OCI-LY3 (cell line): ENCODE results near the gene HSPBP1.

Experiments used
- H2AFZ ChIP-seq: fragments of 200-600, 300-600 bp; shearing (Covaris generic); 2 replicates; pipeline ENCODE4 v1.6.0; 2014; ENCODE audit warnings: antibody characterized with exemption, low read depth, low read length
- H3K27ac ChIP-seq: fragments of 200-600, 300-600 bp; sonication (generic); 2 replicates; pipeline ENCODE4 v1.5.1; 2014; ENCODE audit warnings: mild to moderate bottlenecking, low read length, moderate library complexity, mixed read lengths
- H3K27me3 ChIP-seq: fragments of 200-600, 300-600 bp; sonication (generic); 2 replicates; pipeline ENCODE4 v1.6.1; 2014; ENCODE audit warnings: low read depth, low read length, mixed read lengths
- H3K36me3 ChIP-seq: fragments of 200-600, 300-600 bp; sonication (generic); replicated peaks from 2 replicates; pipeline ENCODE3; 2014; ENCODE audit warnings: low read depth, low read length, mixed read lengths
- H3K4me1 ChIP-seq: fragments of 300-600, 200-600 bp; sonication (generic); 2 replicates; pipeline ENCODE4 v1.6.1; 2014; ENCODE audit warnings: low read length, mixed read lengths
- H3K4me2 ChIP-seq: fragments of 200-600, 300-600 bp; sonication (generic); 2 replicates; pipeline ENCODE4 v1.6.1; 2014; ENCODE audit warnings: low read length, mixed read lengths
- H3K4me3 ChIP-seq: fragments of 300-600, 200-600 bp; sonication (generic); 2 replicates; pipeline ENCODE4 v1.5.1; 2014; ENCODE audit warnings: antibody characterized with exemption, mild to moderate bottlenecking, low read length, moderate library complexity
- H3K79me2 ChIP-seq: fragments of 300-600, 200-600 bp; shearing (Covaris generic); 2 replicates; pipeline ENCODE4 v1.6.1; 2014; ENCODE audit warnings: mild to moderate bottlenecking, low read length, mixed read lengths
- H3K9ac ChIP-seq: fragments of 300-600, 200-600 bp; shearing (Covaris generic); 2 replicates; pipeline ENCODE4 v1.6.0; 2014; ENCODE audit warnings: mild to moderate bottlenecking, low read length, moderate library complexity
- H3K9me3 ChIP-seq: fragments of 200-600, 300-600 bp; shearing (Covaris generic); 2 replicates; pipeline ENCODE4 v1.6.1; 2014; ENCODE audit warnings: low read length, mixed read lengths; ENCODE audit not compliant: insufficient read depth
- H4K20me1 ChIP-seq: fragments of 200-600, 300-600 bp; sonication (generic); 2 replicates; pipeline ENCODE4 v1.6.1; 2016; ENCODE audit warnings: low read length, mixed read lengths; ENCODE audit not compliant: insufficient read depth
- EZH2phosphoT487 ChIP-seq: fragments of 200-600 bp; shearing (Covaris generic); IDR thresholded peaks from 2 replicates; pipeline ENCODE4 v1.6.1; 2018; ENCODE audit warnings: antibody characterized with exemption, mixed run types, low read depth
- TF ChIP-seq, protein P1 (sequence below): fragments of 200-600, 300-600 bp; sonication (generic); IDR thresholded peaks from 2 replicates; pipeline ENCODE4 v1.5.1; 2014; ENCODE audit warnings: antibody characterized with exemption, low read length, low read depth

The HSPBP1 gene

GRCh38 chr19:55223291-55224037 lies 56.4 kb downstream of the HSPBP1 start:
- Histone ChIP-seq H3K27ac (no peak overlapping the region), H3K4me2 (no peak overlapping the region), H3K9ac (no peak overlapping the region), H4K20me1 (no peaks in the 10 kb centered on the region), H3K27me3 (no peaks in the 10 kb centered on the region), H3K9me3 (no peaks in the 10 kb centered on the region), H3K79me2 (no peaks in the 10 kb centered on the region), H3K36me3 (peaks cover 63% of the 10 kb centered on the region), H3K4me1 (no peaks in the 10 kb centered on the region), H2AFZ (no peak overlapping the region), H3K4me3 (no peak overlapping the region)
- TF ChIP-seq, protein P1, sequence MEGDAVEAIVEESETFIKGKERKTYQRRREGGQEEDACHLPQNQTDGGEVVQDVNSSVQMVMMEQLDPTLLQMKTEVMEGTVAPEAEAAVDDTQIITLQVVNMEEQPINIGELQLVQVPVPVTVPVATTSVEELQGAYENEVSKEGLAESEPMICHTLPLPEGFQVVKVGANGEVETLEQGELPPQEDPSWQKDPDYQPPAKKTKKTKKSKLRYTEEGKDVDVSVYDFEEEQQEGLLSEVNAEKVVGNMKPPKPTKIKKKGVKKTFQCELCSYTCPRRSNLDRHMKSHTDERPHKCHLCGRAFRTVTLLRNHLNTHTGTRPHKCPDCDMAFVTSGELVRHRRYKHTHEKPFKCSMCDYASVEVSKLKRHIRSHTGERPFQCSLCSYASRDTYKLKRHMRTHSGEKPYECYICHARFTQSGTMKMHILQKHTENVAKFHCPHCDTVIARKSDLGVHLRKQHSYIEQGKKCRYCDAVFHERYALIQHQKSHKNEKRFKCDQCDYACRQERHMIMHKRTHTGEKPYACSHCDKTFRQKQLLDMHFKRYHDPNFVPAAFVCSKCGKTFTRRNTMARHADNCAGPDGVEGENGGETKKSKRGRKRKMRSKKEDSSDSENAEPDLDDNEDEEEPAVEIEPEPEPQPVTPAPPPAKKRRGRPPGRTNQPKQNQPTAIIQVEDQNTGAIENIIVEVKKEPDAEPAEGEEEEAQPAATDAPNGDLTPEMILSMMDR: no peak
- TF ChIP-seq EZH2phosphoT487: no peak

- TF ChIP-seq EZH2phosphoT487: no peak
- TF ChIP-seq, protein P1: no peak
- no peaks in the 10 kb centered on the region for H4K20me1 ChIP-seq
- H3K36me3 ChIP-seq: peaks cover 37% of the 10 kb centered on the region
- no peak overlapping the region for H3K27ac ChIP-seq
- H3K9ac ChIP-seq: no peak overlapping the region
- H3K9me3 ChIP-seq: no peaks in the 10 kb centered on the region
- H3K27me3 ChIP-seq: no peaks in the 10 kb centered on the region
- H2AFZ ChIP-seq: no peak overlapping the region
- H3K4me1 ChIP-seq: no peaks in the 10 kb centered on the region
- H3K79me2 ChIP-seq: no peaks in the 10 kb centered on the region
- no peak overlapping the region for H3K4me2 ChIP-seq
- no peak overlapping the region for H3K4me3 ChIP-seq
Measured at GRCh38 chr19:55220525-55220924, 59.4 kb downstream of the HSPBP1 start.

DNA sequence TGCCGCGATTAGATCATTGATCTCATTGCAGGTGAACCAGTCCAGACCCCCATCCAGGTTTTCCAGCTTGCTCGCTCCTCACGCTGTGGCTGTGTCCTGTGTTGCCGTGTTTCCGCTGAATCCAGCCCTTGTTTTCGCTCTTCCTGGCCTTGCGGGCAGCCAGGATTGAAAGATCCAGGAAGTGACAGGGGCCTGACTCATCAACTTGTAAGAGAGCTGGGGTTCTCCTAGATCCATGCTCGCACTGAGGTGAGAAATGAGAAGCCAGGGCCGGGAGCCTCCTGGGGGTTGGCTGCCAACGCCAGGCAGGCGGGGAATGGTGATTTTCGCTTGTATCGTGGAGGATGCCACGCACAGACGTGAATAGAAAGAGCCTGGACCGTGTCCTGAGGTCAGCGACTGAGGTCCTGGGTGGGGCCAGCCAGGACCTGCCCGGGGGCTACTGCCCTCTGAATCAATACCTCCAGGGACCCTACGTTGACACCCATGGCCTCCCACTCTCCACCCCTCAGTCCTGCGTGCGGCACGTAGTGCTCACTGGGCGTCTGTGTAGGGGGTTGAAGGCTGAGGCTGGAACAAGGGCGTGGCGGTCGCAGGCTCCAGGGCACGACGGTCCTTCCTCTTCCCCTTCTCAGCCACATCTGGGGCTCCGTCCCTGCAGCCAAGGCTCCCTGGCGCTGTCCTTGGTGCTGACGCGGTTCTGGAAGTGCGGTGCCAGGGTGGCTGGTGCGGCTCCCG lies 63.3 kb downstream of the HSPBP1 start:
- Histone ChIP-seq H2AFZ (no peak overlapping the region), H3K4me3 (no peak overlapping the region), H3K9ac (no peak overlapping the region), H3K36me3 (peaks cover 18% of the 10 kb centered on the region), H3K27me3 (no peaks in the 10 kb centered on the region), H4K20me1 (no peaks in the 10 kb centered on the region), H3K4me2 (no peak overlapping the region), H3K4me1 (no peaks in the 10 kb centered on the region), H3K79me2 (no peaks in the 10 kb centered on the region), H3K9me3 (peaks cover 7% of the 10 kb centered on the region), H3K27ac (no peak overlapping the region)
- TF ChIP-seq EZH2phosphoT487: no peak
- TF ChIP-seq, protein P1: no peak

GRCh38 chr19:55213547-55213946 lies 66.4 kb downstream of the HSPBP1 start:
- Histone ChIP-seq H2AFZ (no peak overlapping the region), H4K20me1 (no peaks in the 10 kb centered on the region)
- TF ChIP-seq, protein P1: no peak
- no peak for TF ChIP-seq EZH2phosphoT487

More at GRCh38 chr19:55213547-55213946, 66.4 kb downstream of the HSPBP1 start:
- H3K9me3 ChIP-seq: peaks cover 7% of the 10 kb centered on the region
- no peaks in the 10 kb centered on the region for H3K79me2 ChIP-seq
- H3K4me1 ChIP-seq: no peaks in the 10 kb centered on the region
- H3K27me3 ChIP-seq: no peaks in the 10 kb centered on the region
- H3K36me3 ChIP-seq: no peaks in the 10 kb centered on the region
- H3K4me3 ChIP-seq: no peak overlapping the region
- H3K27ac ChIP-seq: no peak overlapping the region
- no peak overlapping the region for H3K4me2 ChIP-seq
- H3K9ac ChIP-seq: no peak overlapping the region
